Loucy (cell line): ENCODE measurements around the gene RCAN1.

ENCODE experiments used
- CTCF ChIP-seq: fragments of 200-600 bp; sonication (generic); conservative IDR thresholded peaks from 2 replicates; pipeline ENCODE4 v1.5.1; 2014; ENCODE audit warnings: mild to moderate bottlenecking, antibody characterized with exemption, low read length
- EZH2phosphoT487 ChIP-seq: fragments of 200-600 bp; IDR thresholded peaks from 2 replicates; pipeline ENCODE4 v1.6.1; 2018; ENCODE audit warnings: antibody characterized with exemption, mild to moderate bottlenecking, moderate library complexity, borderline replicate concordance

- TF ChIP-seq CTCF (no peak), EZH2phosphoT487 (no peak)
These were observed 54.9 kb downstream of the RCAN1 start for GRCh38 chr21:34560021-34560420.
